K562 (cell line): ENCODE measurements around the gene CCDC85C. TPM values are rescaled to one million over a fixed set of nuclear protein-coding genes. Genes with fewer than 3 reads are reported as not detected.
A peak's percentile ranks its signal among the peaks of the same experiment; 100 is the strongest.

Experiments used
- CREBBP ChIP-seq: IDR thresholded peaks from one replicate; pipeline ENCODE4 v1.6.1; 2012; ENCODE audit warnings: low read depth, mild to moderate bottlenecking, control low read depth, inconsistent platforms, low read length
- E2F4 ChIP-seq: sonication (generic); formaldehyde crosslinking; IDR thresholded peaks from 2 replicates; pipeline ENCODE4 v1.8.0; 2022; ENCODE audit warnings: mild to moderate bottlenecking, low read depth, missing genetic modification reagents
- EGR1 ChIP-seq: fragments of 450-650 bp; conservative IDR thresholded peaks from 2 replicates; pipeline ENCODE4 v1.6.1; 2017; ENCODE audit warnings: mild to moderate bottlenecking
- ELK3 ChIP-seq: fragments of 450-650 bp; formaldehyde crosslinking; IDR thresholded peaks from 2 replicates; pipeline ENCODE4 v1.4.0; 2020; ENCODE audit warnings: mild to moderate bottlenecking
- FOXA3 ChIP-seq, 2 experiments: fragments of 450-650 bp in 1 of 2; sonication (generic) in 1 of 2; formaldehyde crosslinking; IDR thresholded peaks in 1 of 2; conservative IDR thresholded peaks in 1 of 2; 2 replicates each; pipeline versions ENCODE4 v1.4.0 to v1.8.0; 2020 to 2022; ENCODE audit warnings: mild to moderate bottlenecking in 2 of 2, missing genetic modification reagents in 1 of 2
- HIVEP1 ChIP-seq: fragments of 250-450 bp; sonication (Bioruptor Pico); IDR thresholded peaks from 2 replicates; pipeline ENCODE4 v1.4.0; 2020; ENCODE audit warnings: mild to moderate bottlenecking
- HOMEZ ChIP-seq: fragments of 250-450 bp; sonication (Bioruptor Pico); IDR thresholded peaks from 2 replicates; pipeline ENCODE4 v1.4.0; 2020; ENCODE audit warnings: mild to moderate bottlenecking, moderate library complexity
- KAT7 ChIP-seq: sonication (generic); formaldehyde crosslinking; IDR thresholded peaks from 2 replicates; pipeline ENCODE4 v1.8.0; 2022; ENCODE audit warnings: missing genetic modification reagents, mild to moderate bottlenecking, borderline replicate concordance
- NCOA1 ChIP-seq: fragments of 450-650 bp; IDR thresholded peaks from 2 replicates; pipeline ENCODE4 v1.6.1; 2016; ENCODE audit warnings: low read depth
- NELFE ChIP-seq: IDR thresholded peaks from 2 replicates; pipeline ENCODE4 v1.6.1; 2011; ENCODE audit warnings: mild to moderate bottlenecking; ENCODE audit not compliant: insufficient read depth, insufficient read length
- PHF21A ChIP-seq: fragments of 450-650 bp; IDR thresholded peaks from 2 replicates; pipeline ENCODE4 v1.6.1; 2017; ENCODE audit warnings: low read depth, borderline replicate concordance
- TRIM25 ChIP-seq: fragments of 450-650 bp; IDR thresholded peaks from 2 replicates; pipeline ENCODE4 v1.7.0; 2016; ENCODE audit warnings: borderline replicate concordance
- ZBTB26 ChIP-seq: fragments of 450-650 bp; formaldehyde crosslinking; IDR thresholded peaks from 2 replicates; pipeline ENCODE4 v1.4.0; 2022; ENCODE audit warnings: missing genetic modification characterization
- ZEB2 ChIP-seq: fragments of 450-650 bp; IDR thresholded peaks from 2 replicates; pipeline ENCODE4 v1.6.1; 2016
- ZNF134 ChIP-seq: fragments of 250-450 bp; sonication (Bioruptor Pico); conservative IDR thresholded peaks from 2 replicates; pipeline ENCODE4 v1.4.0; 2020
- ZNF584 ChIP-seq: fragments of 200-800 bp; sonication (Bioruptor generic); IDR thresholded peaks from 2 replicates; pipeline ENCODE4 v1.6.1; 2016; ENCODE audit warnings: low read depth, mild to moderate bottlenecking, missing genetic modification characterization, missing compliant biosample characterization
- ZNF589 ChIP-seq: fragments of 200-800 bp; sonication (Bioruptor generic); IDR thresholded peaks from 2 replicates; pipeline ENCODE4 v1.6.1; 2016; ENCODE audit warnings: low read depth, missing genetic modification characterization, missing compliant biosample characterization
- polyA plus RNA-seq, 8 experiments: library from polyadenylated mRNA; depleted of rRNA in 4 of 8; stranded (reverse) in 5 of 8; unstranded in 3 of 8; fragments of >200 nt; fragmentation: Nextera tagmentation in 2 of 8; fragmentation: Illumina TruSeq in 1 of 8; extraction: Ambion mirVana in 2 of 8; extraction: Trizol in 1 of 8; gene quantifications; 2 replicates each; pipeline versions ENCODE4 v1.2.1 to v1.2.3, GENCODE V29; 2011 to 2014; ENCODE audit warnings: inconsistent platforms in 1 of 8, missing spikeins in 1 of 8
- total RNA-seq, 7 experiments: library from RNA; depleted of rRNA in 6 of 7; stranded (reverse); fragments of >200 nt in 6 of 7; fragmentation: Illumina TruSeq in 2 of 7; extraction: Trizol in 2 of 7; gene quantifications; 2 replicates each; pipeline versions ENCODE4 v1.2.1 to v1.2.3, GENCODE V29; 2011 to 2021; ENCODE audit warnings: low replicate concordance in 1 of 7

CCDC85C gene
- total and polyA plus RNA-seq, 9 of the 15 experiments (the other 6 are each of a cell fraction or from before 2014, with no cell fraction given) = 0.18 to 22.0 (median 6.3) TPM

- TF ChIP-seq E2F4 (no peak), CREBBP (no peak), ZEB2 (peak; percentile 89), ELK3 (CRISPR knock-in tag) (no peak), ZBTB26 (CRISPR knock-in tag) (no peak), ZNF134 (CRISPR knock-in tag) (no peak), NELFE (no peak), FOXA3 (CRISPR knock-in tag; conservative IDR thresholded peaks at IDR 0.05 in 1 of 2, IDR thresholded peaks at IDR 0.05 in 1 of 2) (no peak), NCOA1 (peak; percentile 66; the same call in 1 of the 2 replicates), ZNF589 (peak; percentile 80), KAT7 (no peak), EGR1 (0 out of 2 replicates have a peak, but pooled peaks have one; percentile 5), PHF21A (no peak), HOMEZ (CRISPR knock-in tag) (no peak), ZNF584 (CRISPR knock-in tag) (peak; percentile 71; the same call in 1 of the 2 replicates), TRIM25 (no peak), HIVEP1 (CRISPR knock-in tag) (no peak)
These were observed 31.6 kb downstream of the CCDC85C start (continued) for GRCh38 chr14:99572173-99572999.
